Stimulated activated naive CD4-positive, alpha-beta T cell treated with Interleukin-2 at 50 U/mL for 16 hours (primary cell): ENCODE measurements around the gene SMAD6.
"Not testable (repeated sequence)": the region's sequence is repeated elsewhere in the genome, so short reads cannot be mapped to it uniquely, and the experiment has no call there.

Experiments
- DNase-seq: peaks from one replicate; lab custom pipeline; 2025; lab: John Stamatoyannopoulos, UW

SMAD6 gene

DNA sequence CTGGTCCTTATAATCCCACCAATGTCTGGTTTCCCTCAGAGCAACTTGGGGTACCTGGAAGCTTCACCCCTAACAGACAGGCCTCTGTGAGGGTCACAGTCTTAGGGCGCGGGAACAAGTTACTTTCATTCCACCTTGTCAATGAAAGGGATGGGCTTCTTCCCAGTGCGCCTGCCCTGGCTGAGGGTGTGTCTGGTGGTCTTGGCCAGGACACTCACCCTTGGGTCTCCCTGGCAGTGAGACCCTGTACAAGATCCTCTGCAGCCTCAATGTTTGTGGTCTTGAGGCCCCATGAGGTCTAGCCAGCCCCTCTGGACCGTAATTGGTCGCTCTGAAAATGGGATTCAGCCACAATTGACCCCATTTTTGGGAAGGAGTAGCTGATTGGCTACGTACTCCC, 40.2 kb downstream of the SMAD6 start:
- DNase-seq, result no peak

- DNase-seq, result no peak
Measured at GRCh38 chr15:66743204-66743603, 41.2 kb downstream of the SMAD6 start.

DNA sequence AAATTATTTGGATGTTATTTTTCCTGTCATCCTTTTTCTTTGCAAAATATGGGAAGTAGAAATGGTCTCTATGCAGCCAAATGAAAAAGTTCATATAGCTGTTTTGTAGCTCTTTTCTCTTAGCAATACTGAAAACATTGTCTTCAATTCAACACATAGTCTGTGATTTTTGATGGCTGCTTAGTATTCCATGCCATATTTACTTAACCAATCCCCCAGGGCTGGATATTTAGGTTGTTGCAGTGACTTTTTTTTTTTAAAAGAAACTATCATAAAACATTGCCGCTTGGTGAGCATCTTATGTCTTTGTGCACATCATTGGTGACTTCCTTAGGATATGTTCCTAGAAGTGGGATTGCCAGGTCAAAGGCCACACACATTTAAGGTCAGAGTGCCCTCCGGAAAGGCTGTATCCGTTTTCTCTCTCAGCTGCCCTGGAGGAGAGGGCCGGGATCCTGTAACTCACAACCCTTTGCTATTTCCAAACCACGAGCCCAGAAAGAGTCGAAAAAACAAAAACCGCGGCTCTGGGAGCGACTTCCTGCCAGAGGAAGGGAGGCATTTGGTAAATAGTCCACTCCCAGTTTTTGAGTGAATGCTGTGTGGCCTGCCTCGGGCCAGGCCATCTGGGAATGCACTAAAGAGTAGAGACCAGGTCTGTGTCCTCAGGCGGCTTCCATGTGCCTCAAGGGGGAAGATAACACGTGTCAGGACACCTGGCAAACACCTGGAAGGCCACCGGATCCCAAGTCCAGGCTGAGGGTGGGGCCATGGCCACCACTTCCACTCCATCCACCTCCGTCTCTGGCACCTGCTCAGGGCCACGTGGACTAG, 41.9 kb downstream of the SMAD6 start:
- DNase-seq, result no peak

- no peak for DNase-seq
Measured at GRCh38 chr15:66744610-66745279, 42.7 kb downstream of the SMAD6 start.

DNA sequence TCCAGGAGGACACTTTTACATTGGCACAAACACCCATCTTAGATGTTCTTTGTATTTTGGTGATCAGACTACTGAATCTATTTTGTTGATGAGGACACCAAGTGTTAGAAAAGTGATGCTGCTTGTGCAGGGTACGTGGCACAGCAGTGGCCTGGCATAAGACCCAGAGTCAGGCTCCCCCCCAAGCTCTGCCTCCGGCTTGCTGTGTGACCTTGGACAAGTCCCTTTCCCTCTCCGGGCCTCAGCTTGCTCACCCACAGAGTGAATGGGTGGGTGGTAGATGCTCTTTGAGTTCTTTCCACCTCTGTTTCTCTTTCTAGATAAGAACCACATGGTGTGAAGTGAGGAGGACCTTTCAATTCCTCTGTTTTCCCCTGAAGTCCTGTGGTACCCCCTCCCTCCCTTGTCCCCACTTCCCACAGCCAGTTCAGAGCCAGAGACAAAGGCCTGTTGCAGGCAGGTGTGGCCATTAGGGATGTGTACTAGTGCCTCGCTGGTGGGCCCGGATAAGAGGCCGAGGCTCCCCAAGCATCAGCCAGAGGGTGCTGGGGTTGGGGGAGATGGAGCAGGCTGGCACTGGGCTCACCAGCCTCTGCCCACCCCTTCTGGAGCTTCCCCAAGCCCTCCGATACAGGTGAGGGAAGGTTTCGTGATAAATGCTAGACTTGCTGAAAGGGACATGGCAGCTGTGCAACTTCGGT, 43.6 kb downstream of the SMAD6 start:
- DNase-seq, result no peak

- DNase-seq, result no peak
Measured at GRCh38 chr15:66746231-66746605, 44.2 kb downstream of the SMAD6 start.

DNA sequence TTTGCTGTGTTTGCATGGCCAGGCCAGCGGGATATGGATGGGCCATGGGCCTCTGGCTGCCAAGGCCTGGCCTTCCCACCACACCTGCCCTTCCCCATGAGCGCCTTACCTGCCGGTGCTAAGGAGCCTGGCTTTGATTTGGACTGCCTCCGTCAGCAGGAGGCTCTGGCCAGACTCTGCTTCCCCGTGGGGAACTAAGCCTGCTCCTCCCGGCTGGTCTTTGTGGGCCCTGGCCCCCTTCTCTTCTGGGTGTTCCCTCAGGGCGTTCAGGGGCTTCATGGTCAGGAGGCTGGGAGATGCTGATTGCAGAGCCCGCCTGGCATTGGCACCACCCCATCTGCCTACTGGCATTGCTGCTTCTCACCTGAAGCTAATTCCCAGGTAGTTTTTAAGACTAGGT, 45.2 kb downstream of the SMAD6 start:
- no peak for DNase-seq

DNA sequence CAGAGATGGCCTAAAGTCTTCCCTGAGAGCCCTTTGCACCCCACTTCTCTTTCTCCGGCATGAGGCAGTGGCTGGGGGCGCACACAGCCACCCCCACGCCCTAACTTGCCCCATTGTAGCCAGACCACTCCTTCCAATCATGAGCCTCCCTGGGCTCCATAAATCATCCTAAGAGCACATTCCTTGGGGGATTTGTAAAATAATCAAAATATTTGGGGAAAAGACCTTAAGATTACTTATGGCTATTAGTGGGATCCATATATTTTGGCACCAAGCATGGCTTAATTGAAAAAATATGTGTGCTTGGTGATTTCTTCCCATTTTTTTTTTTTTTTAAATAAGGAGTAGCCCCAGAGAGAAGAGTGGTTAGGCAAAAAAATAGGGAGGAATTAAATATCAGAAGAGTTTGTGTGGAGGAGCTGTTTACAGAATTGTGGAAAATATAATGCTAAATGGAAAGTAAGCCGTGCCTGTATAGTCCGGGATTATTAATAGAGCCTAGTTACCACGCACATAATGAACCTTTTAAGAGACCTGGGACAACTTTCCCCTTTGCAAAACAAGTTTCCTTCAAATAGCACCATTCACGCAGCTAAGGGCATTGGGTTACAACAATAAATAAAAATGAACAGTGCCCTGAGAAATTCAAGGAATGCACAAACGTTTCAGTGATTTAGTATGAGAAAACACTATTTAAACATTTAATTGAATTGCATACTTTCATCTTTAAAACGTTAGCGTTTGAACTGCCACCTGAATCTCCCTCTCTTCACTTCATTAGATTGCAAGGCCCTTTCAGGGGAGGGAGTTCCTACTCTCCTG, 46.1 kb downstream of the SMAD6 start:
- no peak for DNase-seq

GRCh38 chr15:66748708-66749035, 46.6 kb downstream of the SMAD6 start:
- no peak for DNase-seq

- no peak for DNase-seq
Measured at GRCh38 chr15:66749841-66750575, 48.0 kb downstream of the SMAD6 start.

DNA sequence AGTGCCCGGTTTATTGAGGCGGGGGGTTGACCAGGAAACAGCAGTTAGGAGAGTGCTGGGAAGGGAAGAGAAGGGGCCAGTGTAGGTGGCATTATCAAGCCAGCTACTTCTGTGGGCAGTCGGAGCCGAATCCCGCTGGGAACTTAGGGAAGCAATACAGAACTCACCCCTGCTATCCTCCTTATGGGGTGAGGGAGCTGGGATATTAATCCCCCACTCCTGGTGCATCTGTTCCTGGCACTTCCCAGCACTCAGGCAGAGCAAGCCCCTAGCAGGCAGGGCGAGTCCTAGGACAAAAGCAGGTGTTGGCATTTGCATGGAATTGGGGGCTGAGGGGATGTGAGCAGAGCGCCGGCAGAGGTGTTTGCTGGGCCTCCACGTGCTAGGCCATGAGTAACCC, 48.6 kb downstream of the SMAD6 start:
- DNase-seq, result no peak

GRCh38 chr15:66751579-66751978, 49.5 kb downstream of the SMAD6 start:
- DNase-seq, result no peak

DNA sequence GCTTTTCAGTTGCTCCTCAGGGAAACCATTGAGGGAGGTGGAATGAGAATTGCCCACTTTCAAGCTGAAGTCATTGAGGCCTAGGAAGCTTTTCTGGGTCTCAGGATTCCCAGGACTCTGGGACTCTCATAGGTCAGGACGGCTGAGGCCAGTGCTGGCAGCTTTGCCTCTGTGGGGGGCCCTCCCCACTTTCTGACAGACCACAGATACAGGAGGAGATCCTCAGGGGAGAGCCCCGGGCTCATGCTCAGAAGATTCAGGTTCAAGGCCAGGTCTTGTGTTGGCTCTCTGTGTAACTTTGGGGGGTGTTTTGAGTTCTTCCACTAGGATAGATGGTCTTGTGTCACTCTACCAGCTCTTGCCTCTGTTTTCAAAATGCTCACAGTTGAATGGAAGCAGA, 50.0 kb downstream of the SMAD6 start:
- no peak for DNase-seq

- DNase-seq, result no peak
Measured at GRCh38 chr15:66753687-66754377, 51.8 kb downstream of the SMAD6 start.

DNA sequence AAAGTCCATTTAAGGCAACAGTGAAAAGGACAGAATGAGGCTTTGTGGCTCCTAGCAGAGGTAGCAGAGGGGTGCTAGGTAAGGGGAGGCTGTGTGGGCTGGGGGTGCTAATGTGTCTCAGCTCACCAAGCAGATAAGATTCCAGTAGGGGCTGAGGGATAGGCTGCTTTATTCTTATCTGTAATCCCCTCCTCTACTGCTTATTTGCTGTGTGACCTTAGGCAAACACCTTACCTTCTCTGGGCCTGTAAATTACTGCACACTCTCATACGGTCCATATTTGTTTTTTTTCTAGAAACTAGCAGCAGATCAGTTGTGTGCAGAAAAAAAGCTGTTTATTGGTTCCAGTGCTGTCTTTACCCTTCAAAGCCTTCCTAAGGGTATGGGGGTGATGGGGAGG, 52.8 kb downstream of the SMAD6 start:
- DNase-seq, result no peak

- no peak for DNase-seq
Measured at GRCh38 chr15:66755298-66756068, 53.4 kb downstream of the SMAD6 start.

DNA sequence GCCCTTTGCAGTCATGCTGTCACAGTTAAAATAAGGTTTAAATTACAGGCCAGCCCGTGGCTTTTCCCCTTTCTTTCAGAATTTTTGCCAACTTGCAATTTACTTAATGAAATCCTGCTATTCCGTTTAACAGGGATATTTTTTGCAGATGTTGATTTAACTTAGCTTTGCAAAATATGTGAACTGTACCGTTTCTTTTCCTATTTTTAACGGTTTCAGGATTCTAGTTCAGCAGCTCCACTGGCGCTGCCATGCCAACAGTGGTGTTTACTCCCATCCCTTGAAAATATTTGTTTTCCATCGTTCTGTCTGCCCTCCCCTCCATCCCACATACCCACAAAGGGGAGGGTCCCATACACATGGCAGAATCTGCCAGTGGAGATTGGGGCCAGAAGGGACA, 54.3 kb downstream of the SMAD6 start:
- no peak for DNase-seq

GRCh38 chr15:66757030-66757429, 55.0 kb downstream of the SMAD6 start:
- no peak for DNase-seq

DNA sequence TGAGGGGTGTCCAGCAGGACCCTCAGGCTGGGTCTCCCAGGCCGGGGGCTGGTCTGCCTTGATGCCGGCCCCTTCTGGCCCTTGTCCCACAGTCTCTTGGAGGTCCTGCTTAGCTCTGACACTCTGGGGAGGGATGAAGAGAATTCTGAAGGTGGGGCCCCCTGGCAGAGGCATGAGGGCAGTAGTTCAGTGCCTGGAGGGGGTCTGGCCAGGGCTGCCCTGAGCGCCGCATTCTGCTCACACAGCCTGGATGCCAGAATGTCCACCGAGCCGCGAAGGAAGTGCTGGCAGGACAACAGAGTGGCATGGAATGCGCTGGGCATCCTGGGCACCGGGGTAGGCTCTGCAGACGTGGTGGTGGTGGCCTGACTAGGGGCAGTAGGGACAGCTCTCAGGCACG, 55.5 kb downstream of the SMAD6 start:
- no peak for DNase-seq

DNA sequence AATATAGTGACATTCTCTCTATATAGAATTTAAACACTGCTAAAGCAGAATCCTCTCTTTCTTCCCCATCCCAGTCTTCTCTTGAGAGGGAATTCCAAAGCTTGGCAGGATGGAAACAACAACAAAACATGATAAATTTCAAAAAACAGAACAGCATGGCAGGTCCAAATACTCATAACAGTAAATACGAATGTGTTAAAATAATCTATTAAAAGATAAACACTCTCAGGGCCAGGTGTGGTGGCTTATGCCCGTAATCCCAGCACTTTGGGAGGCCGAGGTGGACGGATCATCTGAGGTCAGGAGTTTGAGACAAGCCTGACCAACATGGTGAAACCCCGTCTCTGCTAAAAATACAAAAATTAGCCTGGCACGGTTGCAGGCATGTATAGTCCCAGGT, 56.2 kb downstream of the SMAD6 start:
- DNase-seq, result not testable (repeated sequence)
